B cell (primary cell): ENCODE data around the gene LONRF2.

ENCODE experiments used
- CTCF ChIP-seq: fragments of 200-600 bp; IDR thresholded peaks from one replicate; pipeline ENCODE4 v1.8.0; 2022; ENCODE audit warnings: antibody characterized with exemption, mild to moderate bottlenecking
- EZH2 ChIP-seq: IDR thresholded peaks from 2 replicates; pipeline ENCODE4 v1.6.1; 2012; ENCODE audit warnings: borderline replicate concordance, low read depth, mild to moderate bottlenecking, moderate library complexity, low read length; ENCODE audit not compliant: insufficient read depth, poor library complexity, severe bottlenecking

GRCh38 chr2:100241236-100241635 lies 81.1 kb downstream of the LONRF2 start:
- TF ChIP-seq EZH2, result no peak
- TF ChIP-seq CTCF, result no peak
